ENCODE data around the gene F2RL3. TPM values are rescaled to one million over a fixed set of nuclear protein-coding genes. Genes with fewer than 3 reads are reported as not detected.

The F2RL3 gene
- total and polyA plus RNA-seq, 9 of the 15 experiments (the other 6 are each of a cell fraction or from before 2014, with no cell fraction given): 1.4 to 27.6 (median 11.9) TPM

GRCh38 chr19:16889883-16890460, 1.2 kb downstream of the F2RL3 start (continued):
- TF ChIP-seq PRDM10 (IDR thresholded peaks at IDR 0.05; ENCODE audit: partially characterized antibody) (no peak), ZNF77 (CRISPR knock-in tag; IDR thresholded peaks at IDR 0.05) (no peak), MEF2A (IDR thresholded peaks at IDR 0.05; ENCODE audit: control insufficient read depth, low read depth, low read length) (no peak), ZNF347 (CRISPR knock-in tag; IDR thresholded peaks at IDR 0.05; ENCODE audit: low read depth) (peak; percentile 76; the same call in 1 of the 2 replicates), MAFF (IDR thresholded peaks at IDR 0.05; ENCODE audit: low read length) (no peak), RCOR1 (IDR thresholded peaks at IDR 0.05; ENCODE audit: borderline replicate concordance in 1 of 2, low read depth in 2 of 2, low read length in 2 of 2) (no peak), PHF21A (IDR thresholded peaks at IDR 0.05; ENCODE audit: borderline replicate concordance, low read depth) (no peak), RFX1 (IDR thresholded peaks at IDR 0.05) (no peak), ZKSCAN1 (IDR thresholded peaks at IDR 0.05; ENCODE audit: low read depth, low read length) (no peak), TRIM24 (IDR thresholded peaks at IDR 0.05) (no peak), ETS2 (tag; IDR thresholded peaks at IDR 0.05; ENCODE audit: borderline replicate concordance, poor library complexity, severe bottlenecking) (no peak), ID3 (CRISPR knock-in tag; IDR thresholded peaks at IDR 0.05) (no peak), ID3 (tag; IDR thresholded peaks at IDR 0.05) (peak; percentile 96), ZNF184 (CRISPR knock-in tag; IDR thresholded peaks at IDR 0.05) (no peak), BMI1 (IDR thresholded peaks at IDR 0.05; ENCODE audit: low read length) (no peak), ZNF511 (CRISPR knock-in tag; IDR thresholded peaks at IDR 0.05) (no peak; the same call in none of the 2 replicates), ZNF174 (CRISPR knock-in tag; IDR thresholded peaks at IDR 0.05) (no peak), ADNP (tag; IDR thresholded peaks at IDR 0.05) (no peak)
- TF ChIP-seq, protein P1, sequence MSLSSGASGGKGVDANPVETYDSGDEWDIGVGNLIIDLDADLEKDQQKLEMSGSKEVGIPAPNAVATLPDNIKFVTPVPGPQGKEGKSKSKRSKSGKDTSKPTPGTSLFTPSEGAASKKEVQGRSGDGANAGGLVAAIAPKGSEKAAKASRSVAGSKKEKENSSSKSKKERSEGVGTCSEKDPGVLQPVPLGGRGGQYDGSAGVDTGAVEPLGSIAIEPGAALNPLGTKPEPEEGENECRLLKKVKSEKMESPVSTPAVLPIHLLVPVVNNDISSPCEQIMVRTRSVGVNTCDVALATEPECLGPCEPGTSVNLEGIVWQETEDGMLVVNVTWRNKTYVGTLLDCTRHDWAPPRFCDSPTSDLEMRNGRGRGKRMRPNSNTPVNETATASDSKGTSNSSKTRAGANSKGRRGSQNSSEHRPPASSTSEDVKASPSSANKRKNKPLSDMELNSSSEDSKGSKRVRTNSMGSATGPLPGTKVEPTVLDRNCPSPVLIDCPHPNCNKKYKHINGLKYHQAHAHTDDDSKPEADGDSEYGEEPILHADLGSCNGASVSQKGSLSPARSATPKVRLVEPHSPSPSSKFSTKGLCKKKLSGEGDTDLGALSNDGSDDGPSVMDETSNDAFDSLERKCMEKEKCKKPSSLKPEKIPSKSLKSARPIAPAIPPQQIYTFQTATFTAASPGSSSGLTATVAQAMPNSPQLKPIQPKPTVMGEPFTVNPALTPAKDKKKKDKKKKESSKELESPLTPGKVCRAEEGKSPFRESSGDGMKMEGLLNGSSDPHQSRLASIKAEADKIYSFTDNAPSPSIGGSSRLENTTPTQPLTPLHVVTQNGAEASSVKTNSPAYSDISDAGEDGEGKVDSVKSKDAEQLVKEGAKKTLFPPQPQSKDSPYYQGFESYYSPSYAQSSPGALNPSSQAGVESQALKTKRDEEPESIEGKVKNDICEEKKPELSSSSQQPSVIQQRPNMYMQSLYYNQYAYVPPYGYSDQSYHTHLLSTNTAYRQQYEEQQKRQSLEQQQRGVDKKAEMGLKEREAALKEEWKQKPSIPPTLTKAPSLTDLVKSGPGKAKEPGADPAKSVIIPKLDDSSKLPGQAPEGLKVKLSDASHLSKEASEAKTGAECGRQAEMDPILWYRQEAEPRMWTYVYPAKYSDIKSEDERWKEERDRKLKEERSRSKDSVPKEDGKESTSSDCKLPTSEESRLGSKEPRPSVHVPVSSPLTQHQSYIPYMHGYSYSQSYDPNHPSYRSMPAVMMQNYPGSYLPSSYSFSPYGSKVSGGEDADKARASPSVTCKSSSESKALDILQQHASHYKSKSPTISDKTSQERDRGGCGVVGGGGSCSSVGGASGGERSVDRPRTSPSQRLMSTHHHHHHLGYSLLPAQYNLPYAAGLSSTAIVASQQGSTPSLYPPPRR (CRISPR knock-in tag; IDR thresholded peaks at IDR 0.05; ENCODE audit: borderline replicate concordance): no peak; the same call in 1 of the 2 replicates
